Kidney capillary endothelial cell (primary cell): Measurements from ENCODE around the gene CD74.

Experiments
- DNase-seq: peaks from one replicate; pipeline ENCODE4 v3.0.0-alpha.2; 2018; ENCODE audit warnings: low spot score

CD74 gene

DNA sequence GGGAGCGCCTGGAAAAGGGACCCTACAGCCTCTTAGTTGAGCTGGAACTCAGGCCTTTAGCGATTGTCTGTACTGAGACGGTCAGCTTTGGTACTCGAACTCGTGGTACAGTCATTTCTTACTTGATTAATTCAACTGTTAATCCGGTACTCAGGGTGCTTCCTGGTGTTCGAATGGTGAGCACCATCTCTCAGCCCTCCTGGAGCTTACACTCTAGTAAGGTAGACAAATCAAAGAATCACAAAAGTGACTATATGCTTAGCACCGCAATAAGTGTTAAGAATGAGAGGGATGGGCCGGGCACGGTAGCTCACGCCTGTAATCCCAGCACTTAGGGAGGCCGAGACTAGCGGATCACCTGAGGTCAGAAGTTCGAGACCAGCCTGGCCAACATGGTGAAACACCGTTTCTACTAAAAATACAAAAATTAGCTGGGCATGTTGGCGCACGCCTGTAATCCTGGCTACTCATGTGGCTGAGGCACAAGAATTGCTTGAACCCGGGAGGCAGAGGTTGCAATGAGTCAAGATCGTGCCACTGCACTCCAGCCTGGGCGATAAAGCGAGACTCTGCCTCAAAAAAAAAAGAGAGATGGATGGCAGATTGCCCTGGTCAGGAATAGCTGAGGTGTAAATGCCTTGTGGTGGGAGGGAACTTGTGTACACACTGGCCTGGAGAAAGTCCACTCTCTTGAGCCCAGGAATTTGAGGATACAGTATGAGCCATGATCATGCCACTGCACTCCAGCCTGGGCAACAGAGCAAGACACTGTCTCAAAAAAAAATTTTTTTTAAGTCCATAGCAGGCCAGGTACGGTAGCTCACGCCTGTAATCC, 54.2 kb downstream of the CD74 start:
- DNase-seq, result no peak

DNA sequence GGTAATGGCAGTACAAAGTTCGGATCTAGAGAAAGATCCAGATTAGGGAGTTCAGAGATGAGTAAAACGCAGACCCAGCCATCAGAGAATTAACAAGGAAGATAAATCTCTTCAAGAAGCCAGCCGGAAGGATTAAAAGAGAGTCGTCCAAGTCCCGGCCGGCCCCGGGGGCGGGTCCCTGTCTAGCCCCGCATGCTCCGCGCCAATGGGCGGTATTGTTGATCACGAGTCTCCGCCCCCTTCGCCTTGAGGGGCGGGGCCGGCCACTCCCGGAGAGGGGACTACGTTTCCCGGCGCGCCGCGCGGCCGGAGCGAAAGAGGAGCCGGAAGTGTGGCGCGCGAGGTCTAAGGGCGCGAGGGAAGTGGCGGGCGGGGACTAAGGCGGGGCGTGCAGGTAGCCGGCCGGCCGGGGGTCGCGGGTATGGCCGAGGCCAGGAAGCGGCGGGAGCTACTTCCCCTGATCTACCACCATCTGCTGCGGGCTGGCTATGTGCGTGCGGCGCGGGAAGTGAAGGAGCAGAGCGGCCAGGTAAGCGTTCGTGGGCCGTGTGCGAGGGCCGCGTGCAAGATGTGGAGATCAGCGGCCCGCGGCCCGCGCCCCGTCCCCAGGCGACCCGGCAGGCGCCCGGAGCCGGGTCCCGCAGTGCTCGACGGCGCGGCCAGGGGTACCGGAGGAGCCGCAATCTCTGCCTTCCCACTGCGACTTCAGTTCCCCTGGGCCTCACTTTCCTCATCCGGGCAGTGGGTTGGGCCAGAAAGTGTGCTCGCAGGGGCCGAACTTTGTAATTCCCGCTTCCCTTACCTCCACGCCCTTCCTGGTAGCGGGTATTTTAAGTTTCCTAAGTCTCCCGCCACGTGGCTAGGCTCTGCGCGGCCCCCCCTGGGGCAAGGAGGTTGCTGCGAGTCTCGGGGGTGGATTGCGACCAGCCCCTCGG, 55.1 kb downstream of the CD74 start, which contains the start of gene TCOF1:
TSS of gene TCOF1 (plus strand) at position 372 of the 935 bp plus-strand sequence. CDS start at position 422, 50 bp downstream.
- DNase-seq, result peak; percentile 95

DNA sequence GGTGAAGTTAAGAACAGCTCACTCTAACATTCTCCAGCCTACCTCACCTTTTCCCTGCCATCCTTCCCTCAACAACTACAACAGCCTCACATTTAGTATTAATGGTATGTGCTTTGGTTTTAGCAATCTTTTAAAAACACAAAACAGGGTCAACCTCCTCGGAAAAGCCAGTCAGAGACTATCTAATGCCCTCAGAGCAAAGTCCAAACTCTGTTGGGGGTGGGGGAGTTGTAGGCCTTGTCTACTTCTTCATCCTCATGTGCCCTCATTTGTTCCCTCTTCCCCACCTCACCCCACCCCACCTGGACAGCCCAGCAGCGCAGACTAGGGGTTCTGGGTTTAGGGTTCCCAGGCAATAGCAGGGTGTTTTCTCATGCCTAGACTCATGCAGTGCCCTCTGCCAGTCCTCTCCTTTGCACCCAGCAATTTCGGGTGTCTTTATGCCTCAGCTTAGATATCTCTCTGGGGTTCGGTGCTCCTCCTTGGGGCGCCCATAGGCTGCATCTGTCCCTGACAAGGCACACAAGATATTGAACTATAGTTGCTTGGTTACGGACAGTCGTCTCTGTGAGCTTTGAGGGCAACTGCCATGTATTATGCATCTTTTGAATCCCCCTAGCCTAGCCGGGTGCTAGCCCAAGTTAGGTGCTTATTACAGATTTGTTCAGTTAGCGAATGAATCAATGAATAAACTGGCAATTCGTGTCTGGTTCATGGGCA, 56.0 kb downstream of the CD74 start:
- no peak for DNase-seq

DNA sequence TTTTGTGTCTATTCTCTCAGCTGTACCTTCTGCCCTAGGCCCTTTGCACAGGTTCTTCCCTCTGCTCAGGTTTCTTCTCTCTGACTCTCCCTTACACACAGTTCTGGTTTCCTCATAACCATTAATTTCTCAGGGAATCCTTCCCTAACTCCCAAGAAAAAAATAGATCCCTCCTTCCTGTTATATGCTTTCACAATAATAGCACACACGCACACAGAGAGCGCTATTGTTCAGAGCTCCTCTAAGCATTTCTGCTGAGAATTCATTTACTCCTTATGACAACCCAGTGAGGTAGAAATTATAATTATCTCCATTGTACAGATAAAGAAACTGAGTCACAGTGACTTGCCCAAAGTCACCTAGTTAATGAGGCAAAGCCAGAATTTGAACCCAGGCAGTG, 56.9 kb downstream of the CD74 start:
- DNase-seq, result no peak

DNA sequence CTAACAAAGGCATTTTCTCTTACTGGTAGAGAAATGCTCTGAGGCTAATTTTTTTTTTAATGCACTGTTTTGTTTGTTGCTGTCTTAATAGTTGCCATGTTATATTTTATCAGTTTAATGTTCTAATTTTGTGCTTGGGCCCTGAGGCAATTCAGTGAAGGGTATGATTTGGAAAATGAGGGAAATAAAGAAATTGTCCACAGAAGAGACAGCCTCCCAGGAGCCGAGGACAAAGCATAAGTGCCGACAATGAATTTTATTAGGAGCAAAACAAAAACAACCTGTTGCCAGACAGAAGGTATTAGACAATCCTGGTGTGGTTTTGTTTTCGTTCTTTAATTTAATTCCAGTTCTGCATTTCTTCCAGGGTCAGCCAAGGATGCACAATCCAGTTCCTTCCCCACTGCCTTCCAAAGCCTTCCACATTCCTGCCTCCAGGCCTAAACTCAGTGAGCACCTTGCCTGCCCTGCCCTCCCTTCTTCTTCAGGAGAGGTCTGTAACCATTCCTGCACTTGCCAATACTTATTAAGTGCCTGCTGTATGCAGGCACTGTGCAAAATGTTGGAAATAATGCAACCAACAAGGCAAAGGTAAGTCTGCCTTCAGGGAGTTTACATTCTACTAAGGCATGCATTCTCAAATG, 59.6 kb downstream of the CD74 start:
- DNase-seq, result no peak

DNA sequence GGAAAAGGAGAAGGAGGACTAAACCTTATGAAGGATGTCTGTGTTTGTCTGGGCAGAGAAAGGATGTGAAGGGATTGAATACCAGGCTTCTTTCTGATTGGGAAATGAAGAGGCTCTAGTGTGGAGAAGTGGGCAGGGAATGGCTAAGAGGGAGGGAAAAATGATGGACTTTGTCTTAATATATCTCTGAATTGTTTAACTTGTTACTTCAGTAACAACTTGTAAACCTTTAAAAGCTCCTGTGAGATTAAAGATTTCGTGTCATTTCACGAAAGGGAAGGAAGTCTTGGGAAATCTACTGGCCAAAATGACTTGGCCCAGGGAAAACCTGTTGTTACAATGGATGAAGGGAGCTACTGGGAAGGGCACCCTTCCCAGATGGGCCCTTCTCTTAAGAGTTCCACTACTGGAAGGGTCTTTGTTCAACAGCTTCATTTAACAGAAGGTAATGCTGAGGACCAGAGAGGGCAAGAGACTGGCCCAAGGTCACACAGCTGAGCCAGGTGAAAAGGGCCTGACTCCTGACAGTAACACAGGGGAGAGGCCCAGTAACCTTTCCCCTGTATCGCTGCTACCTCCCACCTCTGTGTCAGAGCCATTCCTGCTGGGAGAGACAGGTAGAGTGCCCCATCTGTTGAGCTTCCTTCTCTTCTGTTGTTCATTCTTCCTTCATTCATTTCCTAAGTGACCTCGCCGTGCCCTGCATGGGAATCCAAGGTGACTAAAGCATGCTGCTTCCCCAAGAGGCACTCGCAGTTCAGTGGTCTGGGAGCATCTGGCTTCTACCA, 60.3 kb downstream of the CD74 start:
- no peak for DNase-seq
